ENCODE data around the gene ZNF235.
"Not testable (repeated sequence)": the region's sequence is repeated elsewhere in the genome, so short reads cannot be mapped to it uniquely, and the experiment has no call there.

The ZNF235 gene

DNA sequence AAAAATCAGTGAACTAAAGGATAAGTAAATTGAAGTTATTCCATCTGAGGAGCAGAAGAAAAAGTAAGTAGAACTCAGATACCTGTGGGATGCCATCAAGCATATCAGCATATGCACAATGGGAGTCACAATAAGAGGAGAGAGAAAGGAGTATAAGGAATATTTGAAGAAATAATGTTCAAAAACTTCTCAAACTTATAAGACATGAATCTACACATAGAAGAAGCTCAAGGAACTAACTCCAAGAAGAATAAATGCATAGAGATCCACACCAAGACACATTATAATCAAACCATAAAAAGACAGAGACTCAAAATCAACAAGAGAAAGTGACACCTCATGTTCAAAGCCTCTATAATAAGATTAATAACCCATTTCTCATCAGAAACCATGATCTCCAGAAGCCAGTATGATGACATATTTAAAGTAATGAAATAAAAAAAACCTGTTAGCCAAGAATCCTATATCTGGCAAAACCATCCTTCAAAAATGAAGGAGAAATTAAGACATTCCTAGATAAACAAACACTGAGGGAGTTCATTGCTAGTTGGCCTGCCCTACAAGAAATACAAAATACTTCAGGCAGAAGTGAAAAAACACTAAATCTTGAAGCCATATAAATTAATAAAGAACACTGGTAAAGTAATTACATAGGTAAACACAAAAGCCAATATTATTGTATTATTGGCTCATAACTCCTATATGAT is 49.0 kb downstream of the ZNF235 start:
- DNase-seq (ENCODE audit: low spot score) = no peak

DNA sequence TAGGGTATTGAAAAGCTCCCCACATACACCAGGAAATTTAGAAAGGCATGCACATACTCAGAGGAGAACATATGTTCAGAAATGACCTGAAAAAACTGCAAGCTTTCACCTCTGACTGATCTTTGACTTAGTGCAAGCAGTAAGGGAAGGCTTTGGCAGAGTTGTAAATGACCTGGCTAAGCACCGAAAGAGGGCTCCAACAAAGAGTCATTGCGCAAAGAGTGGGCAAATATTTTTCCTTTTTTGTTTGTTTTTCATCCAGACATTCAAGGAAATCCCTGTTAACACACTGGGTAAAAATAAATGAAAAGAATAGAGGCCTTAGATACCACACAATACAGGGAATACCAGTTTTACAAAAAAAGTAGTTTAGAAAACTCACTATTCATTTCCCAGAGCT is 50.3 kb downstream of the ZNF235 start:
- DNase-seq (ENCODE audit: low spot score) = no peak

DNA sequence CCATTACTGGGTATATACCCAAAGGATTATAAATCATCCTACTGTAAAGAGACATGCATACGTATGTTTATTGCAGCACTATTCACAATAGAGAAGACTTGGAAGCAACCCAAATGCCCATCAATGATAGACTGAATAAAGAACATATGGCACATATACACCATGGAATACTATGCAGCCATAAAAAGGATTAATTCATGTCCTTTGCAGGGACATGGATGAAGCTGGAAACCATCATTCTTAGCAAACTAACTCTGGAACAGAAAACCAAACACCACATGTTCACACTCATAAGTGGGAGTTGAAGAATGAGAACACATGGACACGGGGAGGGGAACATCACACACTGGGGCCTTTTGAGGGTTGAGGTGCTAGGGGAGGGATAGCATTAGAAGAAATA is 51.4 kb downstream of the ZNF235 start:
- not testable (repeated sequence) for DNase-seq (ENCODE audit: low spot score)

DNA sequence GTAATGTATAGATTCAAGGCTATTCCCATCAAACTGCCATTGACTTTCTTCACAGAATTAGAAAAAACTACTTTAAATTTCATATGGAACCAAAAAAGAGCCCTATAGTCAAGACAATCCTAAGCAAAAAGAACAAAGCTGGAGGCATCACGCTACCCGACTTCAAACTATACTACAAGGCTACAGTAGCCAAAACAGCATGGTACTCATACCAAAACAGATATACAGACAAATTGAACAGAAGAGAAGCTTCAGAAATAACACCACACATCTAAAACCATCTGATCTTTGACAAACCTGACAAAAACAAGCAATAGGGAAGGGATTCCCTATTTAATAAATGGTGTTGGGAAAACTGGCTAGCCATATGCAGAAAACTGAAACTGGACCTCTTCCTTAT is 52.5 kb downstream of the ZNF235 start:
- DNase-seq (ENCODE audit: low spot score) = not testable (repeated sequence)

DNA sequence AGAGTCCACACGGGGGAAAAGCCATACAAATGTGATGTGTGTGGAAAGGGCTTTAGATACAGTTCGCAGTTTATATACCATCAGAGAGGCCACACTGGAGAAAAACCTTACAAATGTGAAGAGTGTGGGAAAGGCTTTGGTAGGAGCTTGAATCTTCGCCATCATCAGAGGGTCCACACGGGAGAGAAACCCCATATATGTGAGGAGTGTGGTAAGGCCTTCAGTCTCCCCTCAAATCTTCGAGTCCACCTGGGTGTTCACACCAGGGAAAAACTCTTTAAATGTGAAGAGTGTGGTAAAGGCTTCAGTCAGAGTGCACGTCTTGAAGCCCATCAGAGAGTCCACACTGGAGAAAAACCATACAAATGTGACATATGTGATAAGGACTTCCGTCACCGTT is 68.4 kb downstream of the ZNF235 start:
- no peak for DNase-seq (ENCODE audit: low spot score)

All from NAMALWA (cell line).